Measurements from ENCODE around the gene TRAP1.

The TRAP1 gene

GRCh38 chr16:3651461-3652372 is 65.6 kb downstream of the TRAP1 start:
- DNase-seq (ENCODE audit: low spot score), result no peak

GRCh38 chr16:3650631-3651265 is 66.6 kb downstream of the TRAP1 start:
- DNase-seq (ENCODE audit: low spot score), result no peak

GRCh38 chr16:3646348-3646920 is 70.9 kb downstream of the TRAP1 start:
- DNase-seq (ENCODE audit: low spot score), result no peak

- peak; percentile 4 for DNase-seq (ENCODE audit: low spot score)
These were observed 71.6 kb downstream of the TRAP1 start for GRCh38 chr16:3645504-3646347.

GRCh38 chr16:3645108-3645503 is 72.2 kb downstream of the TRAP1 start:
- no peak for DNase-seq (ENCODE audit: low spot score)

GRCh38 chr16:3643095-3643730 is 74.1 kb downstream of the TRAP1 start:
- no peak for DNase-seq (ENCODE audit: low spot score)

GRCh38 chr16:3642397-3643094 is 74.8 kb downstream of the TRAP1 start:
- peak; percentile 5 for DNase-seq (ENCODE audit: low spot score)

- peak; percentile 4 for DNase-seq (ENCODE audit: low spot score)
These were observed 75.4 kb downstream of the TRAP1 start for GRCh38 chr16:3641801-3642396.

- DNase-seq (ENCODE audit: low spot score), result peak; percentile 2
These were observed 76.5 kb downstream of the TRAP1 start for GRCh38 chr16:3640632-3641501.

- no peak for DNase-seq (ENCODE audit: low spot score)
These were observed 77.1 kb downstream of the TRAP1 start for GRCh38 chr16:3640207-3640606.

GRCh38 chr16:3638916-3639644 is 78.2 kb downstream of the TRAP1 start:
- DNase-seq (ENCODE audit: low spot score), result no peak

- no peak for DNase-seq (ENCODE audit: low spot score)
These were observed 79.9 kb downstream of the TRAP1 start for GRCh38 chr16:3637371-3637923.

GRCh38 chr16:3625911-3626732 is 91.2 kb downstream of the TRAP1 start:
- DNase-seq (ENCODE audit: low spot score), result peak; percentile 46

- no peak for DNase-seq (ENCODE audit: low spot score)
These were observed 92.0 kb downstream of the TRAP1 start for GRCh38 chr16:3625331-3625730.

- DNase-seq (ENCODE audit: low spot score), result no peak
These were observed 93.7 kb downstream of the TRAP1 start for GRCh38 chr16:3623642-3624041.

- DNase-seq (ENCODE audit: low spot score), result no peak
These were observed 98.6 kb downstream of the TRAP1 start for GRCh38 chr16:3618769-3619141.
